ENCODE data around the gene ABHD12B.
"Not testable (repeated sequence)": the region's sequence is repeated elsewhere in the genome, so short reads cannot be mapped to it uniquely, and the experiment has no call there.

- TF ChIP-seq, protein P1, sequence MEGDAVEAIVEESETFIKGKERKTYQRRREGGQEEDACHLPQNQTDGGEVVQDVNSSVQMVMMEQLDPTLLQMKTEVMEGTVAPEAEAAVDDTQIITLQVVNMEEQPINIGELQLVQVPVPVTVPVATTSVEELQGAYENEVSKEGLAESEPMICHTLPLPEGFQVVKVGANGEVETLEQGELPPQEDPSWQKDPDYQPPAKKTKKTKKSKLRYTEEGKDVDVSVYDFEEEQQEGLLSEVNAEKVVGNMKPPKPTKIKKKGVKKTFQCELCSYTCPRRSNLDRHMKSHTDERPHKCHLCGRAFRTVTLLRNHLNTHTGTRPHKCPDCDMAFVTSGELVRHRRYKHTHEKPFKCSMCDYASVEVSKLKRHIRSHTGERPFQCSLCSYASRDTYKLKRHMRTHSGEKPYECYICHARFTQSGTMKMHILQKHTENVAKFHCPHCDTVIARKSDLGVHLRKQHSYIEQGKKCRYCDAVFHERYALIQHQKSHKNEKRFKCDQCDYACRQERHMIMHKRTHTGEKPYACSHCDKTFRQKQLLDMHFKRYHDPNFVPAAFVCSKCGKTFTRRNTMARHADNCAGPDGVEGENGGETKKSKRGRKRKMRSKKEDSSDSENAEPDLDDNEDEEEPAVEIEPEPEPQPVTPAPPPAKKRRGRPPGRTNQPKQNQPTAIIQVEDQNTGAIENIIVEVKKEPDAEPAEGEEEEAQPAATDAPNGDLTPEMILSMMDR (conservative IDR thresholded peaks at IDR 0.05) = not testable (repeated sequence)
- TF ChIP-seq EZH2 (IDR thresholded peaks at IDR 0.05; ENCODE audit: low read depth) = not testable (repeated sequence)
Measured at GRCh38 chr14:50897005-50897404, 25.2 kb downstream of the ABHD12B start.

All from PC-9 (cell line).